GM19238 (cell line): ENCODE data around the gene THOC1.

Experiments used
- DNase-seq: peaks from one replicate; pipeline ENCODE4 v3.0.0; 2011; ENCODE audit warnings: low spot score; ENCODE audit not compliant: insufficient read length

THOC1 gene

DNA sequence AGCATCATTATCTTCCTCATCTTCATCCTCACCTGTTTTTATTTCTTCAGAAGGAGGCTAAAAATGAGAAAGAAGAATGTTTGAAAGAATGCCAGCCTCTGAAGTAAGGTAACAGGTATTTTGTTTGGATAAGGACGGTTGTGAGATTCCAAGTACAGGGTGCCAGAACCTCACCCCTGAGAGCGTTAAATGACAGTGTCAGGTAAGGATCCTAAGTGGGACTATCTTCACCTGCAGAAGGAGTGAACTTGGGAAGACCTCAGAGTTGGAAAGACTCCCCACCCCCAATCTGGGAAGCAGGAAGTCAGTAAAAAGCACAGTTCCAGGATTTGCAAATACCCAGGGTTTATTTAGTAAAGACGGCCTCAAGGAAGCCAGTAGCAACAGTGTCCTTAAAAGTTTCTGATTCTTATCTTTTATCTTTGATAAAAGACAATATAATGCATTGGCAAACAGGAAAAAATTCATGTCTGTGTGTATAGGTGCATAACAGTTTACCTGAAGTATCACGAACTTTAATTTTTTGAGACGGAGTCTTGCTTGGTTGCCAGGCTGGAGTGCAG is 52.3 kb downstream of the THOC1 start:
- no peak for DNase-seq

DNA sequence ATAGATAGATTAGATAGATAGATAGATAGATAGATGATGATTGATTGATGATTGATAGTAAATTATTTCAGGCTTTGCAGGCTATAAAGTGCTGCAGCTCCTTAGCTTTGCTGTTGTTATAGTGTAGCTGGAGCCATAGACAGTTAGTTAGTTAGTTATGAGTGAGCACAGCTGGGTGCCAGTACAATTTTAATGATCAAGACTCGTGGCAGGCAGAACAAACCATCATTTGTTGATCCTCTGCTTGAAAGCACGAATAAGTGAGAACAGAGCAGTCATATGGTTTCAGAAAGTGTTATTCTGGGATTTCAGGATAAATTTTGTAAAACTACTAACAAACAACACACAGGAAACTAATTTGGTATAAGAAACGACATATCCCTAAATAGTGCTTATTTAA is 53.9 kb downstream of the THOC1 start:
- DNase-seq: no peak

DNA sequence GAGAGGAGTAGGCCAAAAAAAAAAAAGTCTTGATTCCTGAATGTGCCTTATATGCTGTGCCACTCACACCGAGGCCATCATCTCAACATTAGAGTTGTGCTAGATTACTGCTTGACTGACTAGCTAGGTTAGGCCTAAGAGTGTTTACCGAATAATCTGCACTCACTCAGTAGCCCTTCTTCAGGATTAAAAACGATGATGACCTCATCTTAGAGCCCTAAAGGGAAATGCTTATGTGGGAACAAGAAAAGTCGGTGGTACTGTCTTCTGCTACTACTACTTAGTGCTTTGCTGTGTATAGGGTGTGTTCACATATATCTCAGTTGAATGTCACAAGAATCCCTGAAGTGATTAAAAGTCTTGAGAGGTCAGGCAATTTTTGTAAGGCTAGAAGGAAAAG is 54.3 kb downstream of the THOC1 start:
- DNase-seq: no peak

DNA sequence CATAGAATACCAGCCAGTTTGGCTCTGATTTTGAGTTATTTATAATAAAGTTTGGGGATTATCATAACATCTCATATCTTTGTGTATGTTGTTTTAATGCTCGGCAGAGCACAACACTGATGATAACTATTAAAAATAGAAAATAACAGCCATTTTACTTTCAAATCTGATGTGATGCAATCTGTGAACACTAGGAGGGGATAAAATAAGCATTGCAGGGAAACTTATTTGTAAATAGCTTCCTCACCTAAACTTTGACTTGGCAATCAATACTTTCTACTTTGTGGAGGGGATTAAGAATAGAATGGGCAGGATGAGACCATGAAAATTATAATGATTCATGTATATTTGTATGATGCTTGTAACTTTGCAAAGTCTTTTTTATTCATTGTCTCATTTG is 55.1 kb downstream of the THOC1 start:
- DNase-seq: no peak

DNA sequence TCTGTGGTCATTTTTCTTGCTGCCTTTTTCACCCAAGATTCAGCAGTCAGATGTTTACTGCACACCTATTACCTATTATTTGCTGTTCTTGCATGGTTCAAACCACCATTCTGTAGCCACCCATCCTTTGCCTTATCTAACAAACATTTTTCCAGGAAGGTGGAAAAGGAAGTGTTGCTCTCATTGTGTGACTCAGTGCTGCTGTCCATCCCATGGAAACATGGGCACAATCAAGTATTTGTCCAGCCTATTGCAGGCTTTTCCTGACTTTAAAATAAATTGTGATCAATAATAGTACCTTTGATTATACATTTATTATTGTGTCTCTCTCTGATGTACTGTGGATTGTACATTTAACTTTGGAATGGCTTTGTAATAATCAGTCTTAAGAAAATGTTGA is 56.3 kb downstream of the THOC1 start:
- no peak for DNase-seq

DNA sequence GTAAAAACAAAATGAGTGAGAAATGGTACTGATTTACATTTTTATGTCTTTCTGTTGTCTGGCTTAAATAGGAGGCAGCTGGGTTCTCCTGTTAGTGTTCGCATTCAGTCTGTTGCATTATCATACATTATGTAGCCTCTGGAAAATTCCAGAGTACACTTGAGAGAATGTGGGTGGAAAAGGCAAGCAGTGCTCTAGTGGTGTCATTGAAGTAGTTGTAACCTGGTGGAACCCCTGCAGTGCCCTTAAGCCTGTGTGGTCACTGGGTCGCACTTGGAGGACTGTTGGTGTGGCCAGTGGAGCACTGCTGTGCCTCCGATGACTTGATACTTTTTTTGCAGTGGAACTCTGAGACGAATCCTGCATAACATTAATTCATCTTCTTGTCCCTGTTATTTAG is 57.1 kb downstream of the THOC1 start:
- DNase-seq: no peak

DNA sequence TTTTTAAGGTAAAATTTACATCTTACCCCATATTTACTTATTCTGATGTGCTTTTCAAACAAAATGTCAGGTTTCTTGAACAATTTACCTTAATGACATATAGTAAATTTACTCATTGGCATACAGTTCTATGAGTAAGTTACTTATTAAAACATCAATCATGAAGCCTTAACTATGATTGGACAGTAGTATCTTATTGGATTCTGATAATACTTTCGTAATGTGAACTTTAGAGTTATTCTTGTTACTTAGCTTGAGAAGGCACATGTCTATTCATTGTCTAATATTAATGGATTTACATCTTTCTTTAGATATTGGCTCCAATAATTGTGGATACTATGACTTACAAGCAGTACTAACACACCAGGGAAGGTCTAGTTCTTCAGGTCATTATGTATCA is 57.8 kb downstream of the THOC1 start:
- no peak for DNase-seq

DNA sequence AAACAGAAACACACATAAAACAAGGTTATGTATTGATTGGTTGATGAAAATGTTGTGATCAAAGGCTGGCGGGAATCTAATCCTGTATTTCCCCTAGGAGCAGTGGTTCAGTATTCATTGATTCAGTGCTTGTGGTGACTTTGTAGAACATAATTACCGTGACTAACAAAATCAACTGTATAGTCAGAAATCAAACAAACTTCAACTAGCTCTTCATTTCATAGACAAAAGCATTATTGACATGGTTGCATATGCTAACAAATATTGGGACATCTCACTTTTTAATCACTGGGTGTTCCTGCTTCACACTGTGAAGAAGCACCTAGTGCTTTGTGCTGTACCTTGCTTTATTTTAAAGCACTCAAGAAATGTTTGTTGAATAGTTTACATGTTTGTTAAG is 68.1 kb downstream of the THOC1 start:
- no peak for DNase-seq

DNA sequence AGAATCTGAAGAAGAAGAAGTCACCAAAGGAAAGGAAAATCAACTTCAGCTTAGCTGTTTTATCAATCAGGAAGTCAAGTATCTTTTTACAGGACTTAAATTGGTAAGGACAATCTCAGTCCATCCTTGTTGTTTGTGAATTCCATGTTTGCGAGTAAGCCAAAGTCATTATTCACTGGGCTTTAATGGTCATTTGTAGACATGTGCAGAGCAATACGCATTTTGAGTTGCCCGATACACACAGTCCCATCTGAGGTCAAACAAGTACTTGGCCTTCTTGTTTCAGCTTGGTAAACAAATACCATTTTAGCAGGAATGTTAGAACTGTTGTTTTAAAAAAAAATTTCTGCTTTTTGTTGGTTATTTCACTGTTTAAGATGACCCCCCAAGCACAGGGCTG is 68.6 kb downstream of the THOC1 start:
- no peak for DNase-seq

DNA sequence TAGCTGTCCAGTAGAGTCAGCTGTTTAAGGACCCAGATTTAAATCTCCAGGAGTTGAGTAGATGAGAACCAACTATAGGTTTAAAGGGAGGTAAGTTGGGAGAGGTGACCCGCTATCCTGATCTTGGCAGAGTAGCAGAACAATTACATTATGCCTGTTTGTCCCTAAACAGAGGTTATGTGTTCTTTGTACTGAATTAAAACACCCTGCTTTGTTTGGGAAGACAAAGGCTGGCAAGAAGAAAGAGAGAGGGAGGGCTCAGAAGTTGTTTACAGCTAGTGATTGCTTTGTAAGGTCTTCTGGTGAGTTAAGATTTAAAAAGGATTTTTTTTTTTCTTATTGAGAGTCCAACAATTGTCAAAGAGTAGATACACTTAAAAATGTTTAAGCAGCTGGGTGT is 72.2 kb downstream of the THOC1 start:
- no peak for DNase-seq

DNA sequence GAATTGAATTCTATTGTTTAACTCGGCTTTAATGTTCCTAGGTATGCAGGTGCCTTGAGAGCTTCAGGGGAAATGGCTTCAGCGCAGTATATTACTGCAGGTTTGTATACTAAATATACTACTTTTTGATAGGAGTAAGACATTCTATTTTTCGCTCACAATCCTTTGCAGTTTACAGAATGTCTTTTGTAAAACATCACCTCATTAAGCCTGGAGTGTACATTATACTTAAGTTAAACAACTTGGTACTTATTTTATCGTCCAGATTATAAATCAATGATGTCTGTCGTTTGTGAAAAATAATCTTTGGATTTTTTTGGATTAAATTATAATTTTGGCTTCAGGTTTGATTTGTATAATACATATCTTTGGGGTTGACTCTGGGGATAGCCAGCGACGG is 75.0 kb downstream of the THOC1 start:
- no peak for DNase-seq

DNA sequence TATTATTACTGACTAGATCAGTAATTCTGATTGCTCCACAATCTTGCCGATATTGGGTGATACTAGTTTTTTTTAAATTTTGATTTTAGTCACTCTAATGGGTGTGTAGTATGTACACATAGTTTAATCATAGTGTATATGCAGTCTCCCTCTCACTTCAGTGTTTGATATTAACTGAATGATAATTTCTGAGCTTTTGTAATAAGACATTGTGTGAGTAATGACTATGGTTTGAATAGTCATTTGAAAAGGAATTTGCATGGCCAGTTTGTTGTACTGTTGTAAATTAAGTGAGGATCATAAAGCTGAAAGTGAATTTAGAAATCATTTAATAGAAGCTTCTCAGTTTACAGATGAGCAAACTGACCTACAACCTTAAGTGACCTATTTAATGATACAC is 76.1 kb downstream of the THOC1 start:
- no peak for DNase-seq

DNA sequence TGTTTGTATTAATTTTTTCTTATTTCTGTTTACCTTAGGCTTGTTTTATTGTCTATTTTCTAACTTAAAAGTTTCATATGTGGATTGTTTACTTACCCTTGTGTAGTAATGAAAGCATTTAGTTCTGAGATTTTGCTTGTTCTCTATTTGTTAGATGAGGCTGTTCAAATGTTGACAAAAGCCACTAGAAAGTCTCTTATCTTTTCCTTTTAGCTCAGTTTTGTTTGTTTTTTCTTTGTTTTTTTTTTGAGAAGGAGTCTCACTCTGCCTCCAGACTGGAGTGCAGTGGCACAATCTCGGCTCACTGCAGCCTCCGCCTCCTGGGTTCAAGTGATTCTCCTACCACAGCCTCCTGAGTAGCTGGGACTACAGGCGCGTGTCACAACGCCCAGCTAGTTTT is 78.6 kb downstream of the THOC1 start:
- no peak for DNase-seq

DNA sequence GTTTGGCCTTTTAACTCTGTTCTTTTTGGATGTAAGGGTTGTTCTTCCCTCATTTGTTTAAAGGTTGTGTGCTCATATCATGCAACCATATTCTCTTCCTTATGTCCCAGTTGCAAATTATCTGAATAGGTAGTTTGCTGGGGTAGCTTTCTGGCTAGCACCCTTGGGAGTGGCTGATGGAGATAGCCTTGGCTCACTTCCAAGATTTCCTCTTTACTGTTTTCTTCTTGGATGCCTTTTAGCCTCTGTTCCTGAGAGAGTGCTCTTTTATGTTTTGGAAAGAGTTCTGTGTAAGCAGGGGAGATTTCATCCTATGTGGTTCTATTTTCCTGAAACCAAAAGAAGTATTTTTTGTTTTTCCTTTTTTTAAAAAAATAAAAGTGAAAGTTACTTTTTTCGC is 84.1 kb downstream of the THOC1 start:
- DNase-seq: no peak

DNA sequence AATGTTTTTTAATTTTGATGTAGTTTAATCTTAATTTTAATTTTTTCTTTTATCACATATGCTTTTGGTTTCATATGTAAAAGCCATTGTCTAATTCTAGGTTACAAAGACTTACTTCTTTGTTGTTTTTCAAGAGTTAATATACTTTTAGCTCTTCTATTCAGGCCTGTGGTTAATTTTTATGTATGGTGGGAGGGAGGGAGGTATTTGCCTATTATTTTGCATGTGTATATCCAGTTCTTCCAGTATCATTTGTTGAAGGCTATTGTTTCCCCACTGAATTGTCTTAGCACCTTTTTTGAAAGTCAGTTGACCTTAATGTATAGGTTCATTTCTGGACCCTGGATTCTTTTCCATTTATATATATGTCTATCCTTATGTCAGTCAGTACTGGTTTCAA is 86.1 kb downstream of the THOC1 start:
- DNase-seq: no peak

DNA sequence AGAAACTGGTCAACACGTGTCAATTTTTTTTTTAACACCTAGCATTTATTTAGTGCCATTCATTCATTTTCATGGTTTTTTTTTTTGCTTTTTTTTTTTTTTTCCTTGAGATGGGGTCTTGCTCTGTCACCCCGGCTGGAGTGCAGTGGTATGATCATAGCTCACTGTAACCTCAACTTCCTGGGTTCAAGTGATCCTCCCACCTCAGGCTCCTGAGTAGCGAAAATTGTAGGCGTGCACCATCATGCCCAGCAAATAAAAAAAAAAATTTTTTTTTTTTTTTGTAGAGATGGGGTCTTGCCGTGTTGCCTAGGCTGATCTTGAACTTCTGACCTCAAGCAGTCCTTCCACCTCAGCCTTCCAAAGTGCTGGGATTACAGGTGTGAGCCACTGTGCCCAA is 88.3 kb downstream of the THOC1 start:
- no peak for DNase-seq

DNA sequence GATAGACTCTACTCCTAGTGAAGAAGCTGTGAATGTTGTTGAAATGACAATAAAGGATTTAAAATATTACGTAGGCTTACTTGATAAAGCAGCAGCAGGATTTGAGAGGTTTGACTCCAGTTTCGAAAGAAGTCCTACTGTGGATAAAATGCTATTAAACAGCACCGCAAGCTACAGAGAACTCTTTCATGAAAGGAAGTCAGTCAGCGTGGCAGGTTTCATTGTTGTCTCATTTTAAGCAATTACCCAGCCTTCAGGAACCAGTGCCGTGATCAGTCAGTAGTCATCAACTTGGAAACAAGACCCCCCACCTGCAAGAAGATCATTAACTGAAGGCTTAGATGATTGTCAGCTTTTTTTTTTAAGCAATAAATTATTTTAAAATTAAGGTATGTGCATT is 95.5 kb downstream of the THOC1 start:
- DNase-seq: no peak
